ENCODE results near the gene SERPINE1.
"Not testable (repeated sequence)": the region's sequence is repeated elsewhere in the genome, so short reads cannot be mapped to it uniquely, and the experiment has no call there.

The SERPINE1 gene

GRCh38 chr7:101124376-101125056, 2.4 kb upstream of the SERPINE1 start:
- peak; percentile 68 for DNase-seq (ENCODE audit: low spot score)

DNA sequence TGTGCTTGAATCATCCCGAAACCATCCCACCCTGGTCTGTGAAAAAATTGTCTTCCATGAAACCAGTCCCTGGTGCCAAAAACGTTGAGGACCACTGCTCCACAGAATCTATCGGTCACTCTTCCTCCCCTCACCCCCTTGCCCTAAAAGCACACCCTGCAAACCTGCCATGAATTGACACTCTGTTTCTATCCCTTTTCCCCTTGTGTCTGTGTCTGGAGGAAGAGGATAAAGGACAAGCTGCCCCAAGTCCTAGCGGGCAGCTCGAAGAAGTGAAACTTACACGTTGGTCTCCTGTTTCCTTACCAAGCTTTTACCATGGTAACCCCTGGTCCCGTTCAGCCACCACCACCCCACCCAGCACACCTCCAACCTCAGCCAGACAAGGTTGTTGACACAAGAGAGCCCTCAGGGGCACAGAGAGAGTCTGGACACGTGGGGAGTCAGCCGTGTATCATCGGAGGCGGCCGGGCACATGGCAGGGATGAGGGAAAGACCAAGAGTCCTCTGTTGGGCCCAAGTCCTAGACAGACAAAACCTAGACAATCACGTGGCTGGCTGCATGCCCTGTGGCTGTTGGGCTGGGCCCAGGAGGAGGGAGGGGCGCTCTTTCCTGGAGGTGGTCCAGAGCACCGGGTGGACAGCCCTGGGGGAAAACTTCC, 784 bp upstream of the SERPINE1 start:
- peak; percentile 54 for DNase-seq (ENCODE audit: low spot score)

DNA sequence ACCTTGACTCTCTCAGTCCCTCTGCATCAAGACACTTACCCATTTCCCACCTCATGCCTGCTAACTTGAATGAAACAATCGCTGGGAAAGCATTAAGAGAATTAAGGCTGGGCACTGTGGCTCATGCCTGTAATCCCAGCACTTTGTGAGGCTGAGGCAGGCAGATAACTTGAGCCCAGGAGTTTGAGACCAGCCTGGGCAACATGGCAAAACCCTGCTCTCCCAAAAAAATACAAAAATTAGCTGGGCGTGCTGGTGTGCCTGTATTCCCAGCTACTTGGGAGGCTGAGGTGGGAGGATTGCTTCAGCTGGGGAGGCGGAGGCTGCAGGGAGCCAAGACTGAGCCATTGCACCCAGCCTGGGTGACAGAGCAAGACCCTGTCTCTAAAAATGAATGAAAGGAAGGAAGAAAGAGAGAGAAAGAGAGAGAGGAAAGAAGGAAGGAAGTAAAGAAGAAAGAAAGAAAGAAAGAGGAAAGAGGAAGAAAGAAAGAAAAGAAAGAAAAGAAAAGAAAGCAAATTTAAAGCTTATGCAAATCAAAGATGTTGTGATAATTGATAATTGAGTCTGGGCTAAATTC, 646 bp downstream of the SERPINE1 start:
- no peak for DNase-seq (ENCODE audit: low spot score)

DNA sequence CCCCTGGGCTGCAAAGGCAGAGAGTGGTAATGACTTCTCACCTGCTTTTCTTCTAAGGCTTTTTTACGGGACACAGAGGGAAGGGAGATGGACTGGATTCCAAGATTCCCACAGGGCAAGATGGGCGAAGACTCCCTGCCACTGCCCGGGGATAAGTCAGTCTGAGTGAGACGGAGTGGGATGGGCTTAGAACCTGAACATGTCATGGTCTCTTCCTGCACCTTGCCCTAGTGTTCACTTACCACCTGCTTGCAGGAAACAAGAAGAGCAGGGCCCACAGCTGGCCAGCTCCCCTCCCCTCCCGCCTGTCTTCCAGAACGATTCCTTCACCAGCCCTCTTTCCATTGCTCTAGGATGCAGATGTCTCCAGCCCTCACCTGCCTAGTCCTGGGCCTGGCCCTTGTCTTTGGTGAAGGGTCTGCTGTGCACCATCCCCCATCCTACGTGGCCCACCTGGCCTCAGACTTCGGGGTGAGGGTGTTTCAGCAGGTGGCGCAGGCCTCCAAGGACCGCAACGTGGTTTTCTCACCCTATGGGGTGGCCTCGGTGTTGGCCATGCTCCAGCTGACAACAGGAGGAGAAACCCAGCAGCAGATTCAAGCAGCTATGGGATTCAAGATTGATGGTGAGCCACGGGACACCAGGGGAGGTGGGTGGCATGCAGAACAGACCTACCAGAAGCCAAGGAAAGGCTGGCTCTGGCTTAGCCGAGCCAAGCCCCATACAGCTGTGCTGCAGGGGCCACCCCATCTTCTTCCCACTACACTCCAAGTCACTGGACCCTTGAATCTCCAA, 1.3 kb downstream of the SERPINE1 start:
- DNase-seq (ENCODE audit: low spot score), result no peak

DNA sequence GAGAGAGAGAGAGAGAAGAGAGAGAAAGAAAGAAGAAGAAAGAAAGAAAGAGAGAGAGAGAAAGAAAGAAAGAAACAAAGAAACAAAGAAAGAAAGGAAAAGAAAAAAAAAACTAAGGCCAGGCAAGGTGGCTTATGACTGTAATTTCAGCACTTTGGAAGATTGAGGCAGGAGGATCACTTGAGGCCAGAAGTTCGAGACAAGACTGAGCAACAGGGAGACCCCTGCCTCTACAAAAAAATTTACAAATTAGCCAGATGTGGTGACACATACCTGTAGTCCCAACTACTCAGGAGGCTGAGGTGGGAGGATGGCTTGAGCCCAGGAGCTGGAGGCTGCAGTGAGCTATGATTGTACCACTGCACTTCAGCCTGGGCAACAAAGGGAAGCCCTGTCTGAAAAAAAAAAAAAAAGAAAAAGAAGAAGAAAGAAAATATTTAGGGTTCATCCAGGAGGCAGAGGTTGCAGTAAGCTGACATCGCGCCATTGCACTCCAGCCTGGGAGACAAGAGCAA, 2.8 kb downstream of the SERPINE1 start:
- no peak for DNase-seq (ENCODE audit: low spot score)

DNA sequence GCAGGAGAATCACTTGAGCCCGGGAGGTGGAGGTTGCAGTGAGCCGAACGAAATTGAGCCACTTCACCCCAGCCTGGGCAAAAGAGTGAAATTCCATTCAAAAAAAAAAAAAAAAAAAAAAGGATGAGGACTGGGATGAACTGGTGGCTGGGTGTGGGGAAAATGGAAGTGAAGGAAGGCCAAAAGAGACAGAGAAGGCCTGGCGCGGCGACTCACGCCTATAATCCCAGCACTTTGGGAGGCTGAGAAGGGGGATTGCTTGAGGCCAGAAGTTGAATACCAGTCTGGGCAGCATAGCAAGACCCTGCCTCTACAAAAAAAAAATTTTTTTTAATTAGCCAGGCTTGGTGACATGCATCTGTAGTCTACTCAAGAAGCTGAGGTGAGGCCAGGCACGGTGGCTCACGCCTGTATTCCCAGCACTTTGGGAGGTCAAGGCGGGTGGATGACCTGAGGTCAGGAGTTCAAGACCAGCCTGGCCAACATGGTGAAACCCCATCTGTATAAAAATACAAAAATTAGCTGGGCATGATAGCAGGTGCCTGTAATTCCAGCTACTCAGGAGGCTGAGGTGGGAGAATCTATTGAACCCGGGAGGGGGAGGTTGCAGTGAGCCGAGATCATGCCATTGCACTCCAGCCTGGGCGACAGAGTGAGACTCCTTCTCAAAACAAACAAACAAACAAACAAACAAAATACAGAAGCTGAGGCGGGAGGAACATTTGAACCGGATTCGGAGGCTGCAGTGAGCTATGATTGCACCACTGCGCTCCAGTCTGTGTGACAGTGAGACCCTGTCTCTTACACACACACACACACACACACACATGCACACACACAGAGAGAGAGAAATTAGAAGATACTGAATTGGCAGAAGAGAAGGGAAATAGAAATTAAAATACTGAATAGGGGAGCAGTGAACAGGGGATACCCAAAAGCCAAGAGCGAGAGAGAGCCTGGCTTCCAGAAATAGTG, 6.0 kb downstream of the SERPINE1 start:
- not testable (repeated sequence) for DNase-seq (ENCODE audit: low spot score)

DNA sequence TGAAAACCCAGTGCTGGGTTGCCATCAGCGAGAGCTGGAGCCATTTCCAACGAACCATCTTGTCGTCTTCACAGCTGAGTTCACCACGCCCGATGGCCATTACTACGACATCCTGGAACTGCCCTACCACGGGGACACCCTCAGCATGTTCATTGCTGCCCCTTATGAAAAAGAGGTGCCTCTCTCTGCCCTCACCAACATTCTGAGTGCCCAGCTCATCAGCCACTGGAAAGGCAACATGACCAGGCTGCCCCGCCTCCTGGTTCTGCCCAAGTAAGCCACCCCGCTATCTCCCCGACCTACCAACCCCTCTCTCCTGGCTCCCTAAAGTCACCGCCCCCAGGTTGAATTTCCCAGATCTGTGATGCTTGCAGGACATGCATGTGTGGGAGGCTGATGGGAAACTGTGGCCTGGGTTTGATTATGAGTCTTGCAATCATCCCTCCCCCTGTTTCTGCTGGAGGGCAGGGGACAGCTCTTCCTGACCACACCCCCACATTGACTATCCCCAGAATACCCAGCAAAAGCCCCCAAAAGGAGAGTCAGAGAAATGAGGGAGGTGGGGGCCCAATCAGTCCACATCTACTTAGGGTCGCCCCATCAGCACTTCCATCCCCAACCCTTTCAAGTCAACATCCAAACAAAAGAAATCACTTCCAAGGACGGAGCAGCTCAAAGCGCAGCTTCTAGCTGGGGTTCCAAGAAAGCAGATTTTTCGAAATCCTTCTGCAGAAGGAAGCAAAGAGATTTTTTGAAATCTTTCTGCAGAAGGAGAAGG, 6.9 kb downstream of the SERPINE1 start:
- no peak for DNase-seq (ENCODE audit: low spot score)

- DNase-seq (ENCODE audit: low spot score), result no peak
These were observed 7.6 kb downstream of the SERPINE1 start for GRCh38 chr7:101134399-101134980.

- no peak for DNase-seq (ENCODE audit: low spot score)
These were observed 10.8 kb downstream of the SERPINE1 start for GRCh38 chr7:101137651-101138212.

DNA sequence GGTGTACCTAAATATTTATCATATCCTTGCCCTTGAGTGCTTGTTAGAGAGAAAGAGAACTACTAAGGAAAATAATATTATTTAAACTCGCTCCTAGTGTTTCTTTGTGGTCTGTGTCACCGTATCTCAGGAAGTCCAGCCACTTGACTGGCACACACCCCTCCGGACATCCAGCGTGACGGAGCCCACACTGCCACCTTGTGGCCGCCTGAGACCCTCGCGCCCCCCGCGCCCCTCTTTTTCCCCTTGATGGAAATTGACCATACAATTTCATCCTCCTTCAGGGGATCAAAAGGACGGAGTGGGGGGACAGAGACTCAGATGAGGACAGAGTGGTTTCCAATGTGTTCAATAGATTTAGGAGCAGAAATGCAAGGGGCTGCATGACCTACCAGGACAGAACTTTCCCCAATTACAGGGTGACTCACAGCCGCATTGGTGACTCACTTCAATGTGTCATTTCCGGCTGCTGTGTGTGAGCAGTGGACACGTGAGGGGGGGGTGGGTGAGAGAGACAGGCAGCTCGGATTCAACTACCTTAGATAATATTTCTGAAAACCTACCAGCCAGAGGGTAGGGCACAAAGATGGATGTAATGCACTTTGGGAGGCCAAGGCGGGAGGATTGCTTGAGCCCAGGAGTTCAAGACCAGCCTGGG, 11.4 kb downstream of the SERPINE1 start:
- peak; percentile 85 for DNase-seq (ENCODE audit: low spot score)

DNA sequence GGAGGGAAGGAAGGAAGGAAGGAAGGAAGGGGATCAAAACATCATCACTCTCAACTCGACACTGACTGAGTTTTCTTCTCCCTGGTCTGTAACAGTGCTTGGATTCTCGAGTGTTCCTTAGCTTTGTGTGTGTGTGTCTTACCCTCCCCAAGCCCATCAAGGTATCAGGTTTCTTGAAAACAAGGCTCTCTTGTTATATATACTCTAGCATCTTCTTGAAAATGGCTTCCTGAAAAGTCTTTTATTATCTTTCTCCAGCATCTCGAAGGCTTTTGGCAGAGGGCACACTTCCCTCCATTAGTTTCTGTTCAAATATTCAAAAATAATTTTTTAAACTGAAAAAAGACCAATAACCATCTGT, 13.4 kb downstream of the SERPINE1 start:
- DNase-seq (ENCODE audit: low spot score), result no peak

GRCh38 chr7:101140746-101141382, 14.0 kb downstream of the SERPINE1 start:
- no peak for DNase-seq (ENCODE audit: low spot score)

- DNase-seq (ENCODE audit: low spot score), result no peak
These were observed 25.2 kb downstream of the SERPINE1 start for GRCh38 chr7:101151908-101152651.

DNA sequence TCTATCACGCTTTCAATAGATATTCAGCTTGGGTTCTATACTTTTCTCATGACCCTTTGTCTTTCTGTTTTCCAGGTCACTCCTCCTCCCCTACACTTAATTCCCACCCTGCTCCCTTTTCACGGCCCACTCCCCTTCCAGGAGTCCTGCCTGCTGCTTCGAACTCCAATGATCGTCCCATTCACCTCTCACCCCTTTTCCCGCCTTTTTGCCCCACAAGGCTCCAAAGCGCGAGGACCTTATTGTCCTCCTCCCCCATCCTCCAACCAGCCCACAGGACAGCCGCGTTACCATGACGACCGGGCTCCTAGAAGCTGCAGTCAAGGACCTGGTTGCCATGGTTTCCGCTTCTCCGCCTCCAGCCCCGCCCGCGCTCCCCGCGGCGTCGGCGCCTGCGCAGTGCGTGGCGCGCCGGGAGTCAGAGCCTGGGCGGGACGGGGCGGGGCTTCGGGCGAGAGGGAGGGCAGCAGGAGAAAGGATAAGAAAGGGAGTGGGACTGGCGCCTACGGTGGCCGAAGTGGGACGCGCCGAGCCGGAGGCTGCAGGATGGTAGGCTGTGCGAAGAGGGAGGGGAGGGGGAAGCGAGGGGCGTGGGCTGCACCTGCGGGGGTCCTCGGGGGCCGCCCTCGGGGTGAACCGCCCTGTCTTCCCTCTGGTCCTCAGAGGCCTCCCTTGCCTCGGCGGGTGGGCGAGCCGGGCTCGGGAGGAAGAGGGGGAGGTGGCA, 27.2 kb downstream of the SERPINE1 start, which contains the start of gene AP1S1:
Gene AP1S1 (plus strand): TSS at position 508 of the 724 bp plus-strand sequence. CDS start 39 bp downstream, at position 547.
- DNase-seq (ENCODE audit: low spot score), result peak; percentile 99

- no peak for DNase-seq (ENCODE audit: low spot score)
These were observed 27.8 kb downstream of the SERPINE1 start for GRCh38 chr7:101154693-101155102.

DNA sequence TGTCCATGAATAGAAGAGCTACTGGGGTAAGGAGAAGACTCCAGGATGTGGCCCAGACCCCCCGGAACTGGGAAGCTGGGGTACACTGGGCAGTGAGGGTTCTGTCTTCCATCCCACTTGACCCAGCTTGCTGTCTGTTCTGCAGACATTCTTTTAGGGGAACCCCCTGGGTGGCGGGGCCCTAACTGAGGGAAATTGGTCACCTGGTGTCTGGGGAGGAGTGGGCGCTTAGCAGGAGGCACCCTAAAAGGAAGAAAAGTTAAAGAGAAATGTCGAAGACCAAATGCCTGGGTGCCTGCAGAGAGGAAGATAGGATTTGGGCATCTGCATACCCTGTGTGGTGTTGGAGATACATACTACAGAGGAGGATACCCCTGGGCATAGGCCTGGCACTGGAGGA, 28.4 kb downstream of the SERPINE1 start:
- DNase-seq (ENCODE audit: low spot score), result no peak

DNA sequence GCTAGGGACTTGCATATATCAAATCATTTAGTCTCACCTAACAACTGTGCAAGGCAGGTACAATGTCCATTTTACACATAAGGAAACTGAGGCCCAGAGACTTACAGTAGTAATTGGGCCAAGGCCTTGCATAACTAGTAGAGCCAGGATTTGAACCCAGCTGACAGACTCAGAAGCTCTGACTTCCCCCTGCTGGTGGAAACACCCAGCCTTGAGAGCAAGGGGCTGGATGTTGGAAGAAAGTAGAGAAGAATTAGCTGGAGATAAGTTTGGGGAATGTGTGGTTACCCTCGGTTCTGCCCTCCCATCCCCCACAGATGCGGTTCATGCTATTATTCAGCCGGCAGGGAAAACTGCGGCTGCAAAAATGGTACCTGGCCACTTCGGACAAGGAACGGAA, 29.4 kb downstream of the SERPINE1 start:
- no peak for DNase-seq (ENCODE audit: low spot score)
